A549 (cell line): ENCODE results near the gene OBSL1. TPM values are rescaled to one million over a fixed set of nuclear protein-coding genes. Genes with fewer than 3 reads are reported as not detected.

ENCODE experiments used
- ATAC-seq, 2 experiments: fragments of 200-7000 bp in 1 of 2; fragments of >200 bp in 1 of 2; cut with Nextera tagmentation in 1 of 2; cut with Tn5 transposase in 1 of 2; 3 replicates each; pipeline versions ENCODE4 v1.8.0 to v1.9.1; 2018 to 2020; ENCODE audit warnings: mild to moderate bottlenecking in 1 of 2, moderate library complexity in 1 of 2
- CTCF ChIA-PET: fragments of 300-600 bp; sonication (Branson Sonifier 250); formaldehyde crosslinking; extraction: SDS; loops from one replicate; lab custom pipeline; 2021; ENCODE audit warnings: antibody characterized with exemption, inconsistent platforms; lab: Yijun Ruan, JAX
- POLR2A ChIA-PET: fragments of 350-600 bp; formaldehyde crosslinking; extraction: SDS; loops from one replicate; lab custom pipeline; 2021; ENCODE audit warnings: antibody characterized with exemption, inconsistent platforms; lab: Yijun Ruan, JAX
- DNase-seq, 2 experiments: peaks; one replicate each; pipeline versions ENCODE4 v3.0.0 to v3.0.0-alpha.2; 2011 to 2016; ENCODE audit warnings: low read depth in 1 of 2, low spot score in 1 of 2
- FAIRE-seq: peaks from 2 replicates; lab custom pipeline; 2011; peaks lifted over from hg19 to GRCh38; lab: Jason Lieb, UNC
- H3K27ac ChIP-seq, 2 experiments: fragments of >200 bp; sonication (Bioruptor Twin); formaldehyde crosslinking; 3 replicates each; pipeline ENCODE4 v1.5.1; 2016 to 2017
- H3K4me1 ChIP-seq: fragments of >200 bp; sonication (Bioruptor Twin); formaldehyde crosslinking; 3 replicates; pipeline ENCODE4 v1.6.1; 2016
- H3K4me2 ChIP-seq: fragments of >200 bp; sonication (Bioruptor Twin); formaldehyde crosslinking; 3 replicates; pipeline ENCODE4 v1.6.1; 2016
- H3K4me3 ChIP-seq: fragments of >200 bp; sonication (Bioruptor Twin); formaldehyde crosslinking; 3 replicates; pipeline ENCODE4 v1.5.1; 2016
- H3K9me3 ChIP-seq: fragments of >200 bp; sonication (Bioruptor Twin); formaldehyde crosslinking; 3 replicates; pipeline ENCODE4 v1.6.1; 2016
- CBX8 ChIP-seq: fragments of 200-600 bp; sonication (generic); IDR thresholded peaks from 2 replicates; pipeline ENCODE4 v1.6.1; 2016
- CEBPB ChIP-seq, 2 experiments: fragments of >200 bp in 1 of 2; sonication (Bioruptor Twin) in 1 of 2; formaldehyde crosslinking in 1 of 2; IDR thresholded peaks; 2 replicates each; pipeline ENCODE4 v1.6.1; 2012 to 2016
- CHD2 ChIP-seq: fragments of 150-350 bp; IDR thresholded peaks from 2 replicates; pipeline ENCODE4 v1.6.1; 2014; ENCODE audit warnings: low read length; ENCODE audit not compliant: partially characterized antibody
- EHF ChIP-seq: fragments of 250-450 bp; sonication (Bioruptor Pico); IDR thresholded peaks from 2 replicates; pipeline ENCODE4 v1.5.0; 2020; ENCODE audit warnings: mild to moderate bottlenecking
- ESRRA ChIP-seq: fragments of 150-350 bp; IDR thresholded peaks from 2 replicates; pipeline ENCODE4 v1.6.1; 2014; ENCODE audit warnings: mild to moderate bottlenecking, low read length, borderline replicate concordance
- FOSL2 ChIP-seq, 2 experiments: fragments of 450-650 bp in 1 of 2; fragments of >200 bp in 1 of 2; sonication (Bioruptor Twin) in 1 of 2; formaldehyde crosslinking; IDR thresholded peaks; 2 replicates each; pipeline versions ENCODE4 v1.5.0 to v1.6.1; 2016 to 2020; ENCODE audit warnings: mild to moderate bottlenecking in 1 of 2, moderate library complexity in 1 of 2
- GATA3 ChIP-seq: IDR thresholded peaks from 2 replicates; pipeline ENCODE4 v1.6.1; 2012; ENCODE audit warnings: borderline replicate concordance
- JUN ChIP-seq, 2 experiments: fragments of >200 bp; sonication (Bioruptor Twin); formaldehyde crosslinking; IDR thresholded peaks; 2 replicates in 1 of 2; 3 replicates in 1 of 2; pipeline ENCODE4 v1.6.1; 2016 to 2017
- KDM1A ChIP-seq: fragments of 200-600 bp; sonication (generic); IDR thresholded peaks from 2 replicates; pipeline ENCODE4 v1.6.1; 2016; ENCODE audit warnings: low read depth, mild to moderate bottlenecking
- KDM5A ChIP-seq: fragments of 200-600 bp; sonication (generic); IDR thresholded peaks from 2 replicates; pipeline ENCODE4 v1.6.1; 2016; ENCODE audit warnings: antibody characterized with exemption, mild to moderate bottlenecking
- MAZ ChIP-seq: fragments of 150-350 bp; IDR thresholded peaks from 2 replicates; pipeline ENCODE4 v1.6.1; 2014; ENCODE audit warnings: antibody characterized with exemption, low read depth, low read length, borderline replicate concordance
- NR3C1 ChIP-seq: fragments of >200 bp; sonication (Bioruptor Twin); formaldehyde crosslinking; IDR thresholded peaks from 3 replicates; pipeline ENCODE4 v1.6.1; 2017
- PHF8 ChIP-seq: fragments of 200-600 bp; sonication (generic); IDR thresholded peaks from 2 replicates; pipeline ENCODE4 v1.6.1; 2016; ENCODE audit warnings: low read depth, mild to moderate bottlenecking, antibody characterized with exemption, moderate library complexity, borderline replicate concordance
- POLR2A ChIP-seq: IDR thresholded peaks from 2 replicates; pipeline ENCODE4 v1.6.1; 2012; ENCODE audit warnings: mild to moderate bottlenecking, low read length
- POLR2AphosphoS2 ChIP-seq: conservative IDR thresholded peaks from 2 replicates; pipeline ENCODE4 v1.6.1; 2012; ENCODE audit warnings: low read length, improper control_type of control experiment, inconsistent platforms
- RAD21 ChIP-seq, 2 experiments: fragments of >200 bp in 1 of 2; sonication (Bioruptor Twin) in 1 of 2; formaldehyde crosslinking in 1 of 2; IDR thresholded peaks in 1 of 2; conservative IDR thresholded peaks in 1 of 2; 2 replicates in 1 of 2; 3 replicates in 1 of 2; pipeline ENCODE4 v1.6.1; 2012 to 2018; ENCODE audit warnings: inconsistent platforms in 1 of 2
- RFX5 ChIP-seq: fragments of 450-650 bp; IDR thresholded peaks from 2 replicates; pipeline ENCODE4 v1.7.1; 2014; ENCODE audit warnings: antibody characterized with exemption, mild to moderate bottlenecking, moderate library complexity
- RNF2 ChIP-seq: fragments of 200-600 bp; sonication (generic); IDR thresholded peaks from 2 replicates; pipeline ENCODE4 v1.6.1; 2016; ENCODE audit warnings: low read depth, mild to moderate bottlenecking, antibody characterized with exemption, moderate library complexity, borderline replicate concordance
- SMC3 ChIP-seq: fragments of >200 bp; sonication (Bioruptor Twin); formaldehyde crosslinking; IDR thresholded peaks from 3 replicates; pipeline ENCODE4 v1.6.1; 2018; ENCODE audit warnings: inconsistent platforms
- ZFP36 ChIP-seq: fragments of 450-650 bp; IDR thresholded peaks from 2 replicates; pipeline ENCODE4 v1.6.1; 2014; ENCODE audit warnings: borderline replicate concordance; ENCODE audit not compliant: partially characterized antibody
- WGBS: methylation state at CpG from one replicate; pipeline ENCODE4 v1.1.6; 2017; ENCODE audit errors: missing lambda C conversion rate; 5-methylcytosine and 5-hydroxymethylcytosine counted together
- polyA plus RNA-seq, 4 experiments: library from polyadenylated mRNA; depleted of rRNA in 3 of 4; stranded (reverse); fragments of >200 nt; fragmentation: RNase III in 1 of 4; extraction: RNeasy Plus Mini Kit Qiagen cat#74134 plus additional on column Dnase treatment in 1 of 4; gene quantifications; 2 replicates in 3 of 4; 3 replicates in 1 of 4; pipeline ENCODE4 v1.2.3, GENCODE V29; 2011 to 2017
- TF ChIP-seq, protein P1 (sequence below): fragments of 450-650 bp; IDR thresholded peaks from 2 replicates; pipeline ENCODE4 v1.6.1; 2014; ENCODE audit warnings: antibody characterized with exemption
- TF ChIP-seq, protein P2 (sequence below): fragments of >200 bp; sonication (Bioruptor Twin); formaldehyde crosslinking; IDR thresholded peaks from 3 replicates; pipeline ENCODE4 v1.5.1; 2016
- TF ChIP-seq, protein P3 (sequence below): fragments of 250-450 bp; sonication (Bioruptor Pico); IDR thresholded peaks from 2 replicates; pipeline ENCODE4 v1.5.0; 2021; ENCODE audit warnings: mild to moderate bottlenecking, moderate library complexity, borderline replicate concordance
- TF ChIP-seq, protein P4 (sequence below): IDR thresholded peaks from 2 replicates; pipeline ENCODE4 v1.6.1; 2012; ENCODE audit warnings: low read depth, borderline replicate concordance
- TF ChIP-seq, protein P5 (sequence below): fragments of 200-600 bp; sonication (generic); IDR thresholded peaks from 2 replicates; pipeline ENCODE4 v1.6.1; 2016; ENCODE audit warnings: antibody characterized with exemption, mild to moderate bottlenecking, moderate library complexity

The OBSL1 gene
- polyA plus RNA-seq, 2 of the 4 experiments (the other 2 are of a cell fraction) = 14.4 to 31.8 TPM

DNA sequence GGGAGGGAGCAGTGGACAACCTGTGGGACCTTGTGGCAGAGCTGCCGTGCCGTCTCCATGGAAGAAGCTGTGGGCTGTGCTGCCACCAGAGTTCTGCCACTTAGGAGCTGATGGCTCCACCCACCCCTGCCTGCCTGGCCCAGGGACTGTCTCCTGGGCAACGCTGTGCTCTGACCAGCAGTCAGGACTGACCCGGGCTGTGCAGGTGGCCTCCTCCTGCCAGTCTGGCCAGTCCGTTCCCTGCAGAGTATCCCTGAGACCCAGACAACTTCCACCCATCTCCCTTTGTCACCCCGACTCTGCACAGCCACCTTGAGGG is 44.3 kb downstream of the OBSL1 start (continued):
- TF ChIP-seq, protein P1, sequence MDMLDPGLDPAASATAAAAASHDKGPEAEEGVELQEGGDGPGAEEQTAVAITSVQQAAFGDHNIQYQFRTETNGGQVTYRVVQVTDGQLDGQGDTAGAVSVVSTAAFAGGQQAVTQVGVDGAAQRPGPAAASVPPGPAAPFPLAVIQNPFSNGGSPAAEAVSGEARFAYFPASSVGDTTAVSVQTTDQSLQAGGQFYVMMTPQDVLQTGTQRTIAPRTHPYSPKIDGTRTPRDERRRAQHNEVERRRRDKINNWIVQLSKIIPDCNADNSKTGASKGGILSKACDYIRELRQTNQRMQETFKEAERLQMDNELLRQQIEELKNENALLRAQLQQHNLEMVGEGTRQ = no peak
- TF ChIP-seq CHD2 (no peak), RNF2 (no peak), EHF (CRISPR knock-in tag) (no peak), POLR2AphosphoS2 (no peak), ZFP36 (no peak), SMC3 (no peak), RAD21 (conservative IDR thresholded peaks at IDR 0.05 in 1 of 2, IDR thresholded peaks at IDR 0.05 in 1 of 2) (no peak)

DNA sequence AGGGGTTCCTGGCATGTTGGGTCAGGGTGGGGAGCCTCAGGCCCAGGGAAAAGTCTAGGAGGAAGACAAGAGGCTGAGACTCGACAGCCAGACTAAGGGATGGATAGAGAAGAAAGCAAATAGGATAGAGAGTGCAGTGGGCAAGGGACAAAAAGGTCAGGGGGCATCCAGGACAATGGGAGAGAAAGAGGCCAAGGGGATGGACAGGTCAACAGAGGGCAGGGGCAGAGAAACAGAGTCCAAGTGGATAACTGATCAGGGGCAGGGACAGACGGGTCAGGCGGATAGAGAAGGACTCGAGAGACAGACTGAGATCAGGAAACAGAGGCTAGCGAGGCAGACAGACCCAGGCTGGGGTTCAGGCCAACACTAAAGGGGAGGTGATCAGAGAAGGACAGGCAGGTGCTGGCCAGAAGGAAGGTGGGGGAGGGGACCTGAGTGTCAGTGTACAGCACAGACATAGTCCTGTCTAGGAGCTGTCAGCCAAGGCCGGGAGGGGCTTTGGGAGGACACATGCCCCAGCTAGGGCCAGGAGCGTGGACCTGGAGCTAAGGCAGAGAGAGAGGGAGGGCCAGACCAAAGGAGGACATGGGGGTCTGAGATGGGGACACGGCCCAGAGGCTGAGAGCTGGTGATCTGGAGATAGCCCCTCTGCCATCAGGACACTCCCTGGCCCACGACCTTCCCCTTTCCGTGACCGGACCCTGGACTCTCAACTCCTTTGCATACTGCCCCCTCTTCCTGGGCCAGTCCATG is 44.8 kb downstream of the OBSL1 start:
- CTCF ChIA-PET = interaction anchor here (1.4 to 79.1 kb wide), 5 partner anchors 8 to 497 kb away, joined by 4 to 3291 read pairs (median 164); partner anchors contain the start of genes ASIC4, CHPF, GMPPA and SPEG
- POLR2A ChIA-PET = no interaction called here
- TF ChIP-seq, protein P2, sequence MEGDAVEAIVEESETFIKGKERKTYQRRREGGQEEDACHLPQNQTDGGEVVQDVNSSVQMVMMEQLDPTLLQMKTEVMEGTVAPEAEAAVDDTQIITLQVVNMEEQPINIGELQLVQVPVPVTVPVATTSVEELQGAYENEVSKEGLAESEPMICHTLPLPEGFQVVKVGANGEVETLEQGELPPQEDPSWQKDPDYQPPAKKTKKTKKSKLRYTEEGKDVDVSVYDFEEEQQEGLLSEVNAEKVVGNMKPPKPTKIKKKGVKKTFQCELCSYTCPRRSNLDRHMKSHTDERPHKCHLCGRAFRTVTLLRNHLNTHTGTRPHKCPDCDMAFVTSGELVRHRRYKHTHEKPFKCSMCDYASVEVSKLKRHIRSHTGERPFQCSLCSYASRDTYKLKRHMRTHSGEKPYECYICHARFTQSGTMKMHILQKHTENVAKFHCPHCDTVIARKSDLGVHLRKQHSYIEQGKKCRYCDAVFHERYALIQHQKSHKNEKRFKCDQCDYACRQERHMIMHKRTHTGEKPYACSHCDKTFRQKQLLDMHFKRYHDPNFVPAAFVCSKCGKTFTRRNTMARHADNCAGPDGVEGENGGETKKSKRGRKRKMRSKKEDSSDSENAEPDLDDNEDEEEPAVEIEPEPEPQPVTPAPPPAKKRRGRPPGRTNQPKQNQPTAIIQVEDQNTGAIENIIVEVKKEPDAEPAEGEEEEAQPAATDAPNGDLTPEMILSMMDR = no peak

DNA sequence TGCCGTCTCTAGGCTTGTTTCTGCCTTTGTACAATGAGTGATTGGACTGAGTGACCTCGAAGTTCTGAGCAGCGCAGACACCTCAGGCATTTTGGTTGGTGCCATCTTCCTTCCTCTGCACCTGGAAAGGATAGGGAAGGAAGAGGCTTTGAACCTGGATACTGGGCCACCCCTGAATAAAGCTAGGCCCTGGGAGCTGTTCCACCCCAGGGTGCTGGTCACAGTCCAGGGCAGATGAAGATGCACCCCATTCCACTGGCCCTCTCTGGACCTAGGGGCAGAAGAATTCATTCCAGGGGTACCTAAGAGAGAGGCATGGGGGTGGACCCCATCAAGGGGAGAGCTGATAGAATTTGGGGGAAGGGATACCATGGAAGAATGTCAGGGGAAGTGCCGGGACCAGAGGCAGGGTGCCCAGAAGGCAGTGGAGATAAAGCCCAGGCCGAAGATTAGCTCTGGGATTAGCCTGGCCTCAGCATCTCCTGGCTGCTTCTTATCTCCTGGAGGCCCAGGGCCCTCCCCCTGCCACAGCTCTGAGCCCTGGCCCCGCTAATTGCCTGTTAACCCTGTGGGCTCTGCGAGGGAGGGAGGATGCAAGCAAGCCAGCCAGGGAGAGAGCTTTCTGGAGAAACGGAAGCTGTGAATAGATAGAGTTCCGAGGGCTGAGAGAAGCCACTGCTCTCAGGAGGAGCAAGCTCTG is 45.7 kb downstream of the OBSL1 start:
- FAIRE-seq = no peak
- CTCF ChIA-PET = interaction anchor here (1.6 to 79.1 kb wide), 5 partner anchors 15 to 230 kb away, joined by 4 to 3291 read pairs (median 164); partner anchors contain the start of genes ASIC4, CHPF, GMPPA and SPEG
- WGBS = 59% methylated on average over 9 of the region's 9 CpGs
- H3K27ac ChIP-seq = no peak overlapping the region
- peaks cover 21% of the 10 kb centered on the region for H3K4me1 ChIP-seq
- no peak overlapping the region for H3K4me2 ChIP-seq
- no peak for DNase-seq
- no peaks in the 10 kb centered on the region for H3K9me3 ChIP-seq
- no peak for ATAC-seq
- H3K4me3 ChIP-seq = no peak overlapping the region
- POLR2A ChIA-PET = no interaction called here
- TF ChIP-seq JUN (IDR thresholded peaks at IDR 0.05) = no peak
- TF ChIP-seq KDM5A = no peak
- TF ChIP-seq CEBPB (IDR thresholded peaks at IDR 0.05) = no peak
- TF ChIP-seq, protein P3, sequence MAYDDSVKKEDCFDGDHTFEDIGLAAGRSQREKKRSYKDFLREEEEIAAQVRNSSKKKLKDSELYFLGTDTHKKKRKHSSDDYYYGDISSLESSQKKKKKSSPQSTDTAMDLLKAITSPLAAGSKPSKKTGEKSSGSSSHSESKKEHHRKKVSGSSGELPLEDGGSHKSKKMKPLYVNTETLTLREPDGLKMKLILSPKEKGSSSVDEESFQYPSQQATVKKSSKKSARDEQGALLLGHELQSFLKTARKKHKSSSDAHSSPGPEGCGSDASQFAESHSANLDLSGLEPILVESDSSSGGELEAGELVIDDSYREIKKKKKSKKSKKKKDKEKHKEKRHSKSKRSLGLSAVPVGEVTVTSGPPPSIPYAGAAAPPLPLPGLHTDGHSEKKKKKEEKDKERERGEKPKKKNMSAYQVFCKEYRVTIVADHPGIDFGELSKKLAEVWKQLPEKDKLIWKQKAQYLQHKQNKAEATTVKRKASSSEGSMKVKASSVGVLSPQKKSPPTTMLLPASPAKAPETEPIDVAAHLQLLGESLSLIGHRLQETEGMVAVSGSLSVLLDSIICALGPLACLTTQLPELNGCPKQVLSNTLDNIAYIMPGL (CRISPR knock-in tag) = no peak
- no peak for TF ChIP-seq FOSL2 (IDR thresholded peaks at IDR 0.05)
- no peak for TF ChIP-seq FOSL2 (CRISPR knock-in tag; IDR thresholded peaks at IDR 0.05)
- no peak for TF ChIP-seq POLR2A
- no peak for TF ChIP-seq RFX5
- TF ChIP-seq KDM1A = no peak
- TF ChIP-seq, protein P4, sequence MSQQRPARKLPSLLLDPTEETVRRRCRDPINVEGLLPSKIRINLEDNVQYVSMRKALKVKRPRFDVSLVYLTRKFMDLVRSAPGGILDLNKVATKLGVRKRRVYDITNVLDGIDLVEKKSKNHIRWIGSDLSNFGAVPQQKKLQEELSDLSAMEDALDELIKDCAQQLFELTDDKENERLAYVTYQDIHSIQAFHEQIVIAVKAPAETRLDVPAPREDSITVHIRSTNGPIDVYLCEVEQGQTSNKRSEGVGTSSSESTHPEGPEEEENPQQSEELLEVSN = no peak
- no peak for TF ChIP-seq NR3C1
- no peak for TF ChIP-seq PHF8
- TF ChIP-seq GATA3 = no peak
- no peak for TF ChIP-seq ESRRA
- TF ChIP-seq CBX8 = no peak
- no peak for TF ChIP-seq MAZ
- TF ChIP-seq, protein P5, sequence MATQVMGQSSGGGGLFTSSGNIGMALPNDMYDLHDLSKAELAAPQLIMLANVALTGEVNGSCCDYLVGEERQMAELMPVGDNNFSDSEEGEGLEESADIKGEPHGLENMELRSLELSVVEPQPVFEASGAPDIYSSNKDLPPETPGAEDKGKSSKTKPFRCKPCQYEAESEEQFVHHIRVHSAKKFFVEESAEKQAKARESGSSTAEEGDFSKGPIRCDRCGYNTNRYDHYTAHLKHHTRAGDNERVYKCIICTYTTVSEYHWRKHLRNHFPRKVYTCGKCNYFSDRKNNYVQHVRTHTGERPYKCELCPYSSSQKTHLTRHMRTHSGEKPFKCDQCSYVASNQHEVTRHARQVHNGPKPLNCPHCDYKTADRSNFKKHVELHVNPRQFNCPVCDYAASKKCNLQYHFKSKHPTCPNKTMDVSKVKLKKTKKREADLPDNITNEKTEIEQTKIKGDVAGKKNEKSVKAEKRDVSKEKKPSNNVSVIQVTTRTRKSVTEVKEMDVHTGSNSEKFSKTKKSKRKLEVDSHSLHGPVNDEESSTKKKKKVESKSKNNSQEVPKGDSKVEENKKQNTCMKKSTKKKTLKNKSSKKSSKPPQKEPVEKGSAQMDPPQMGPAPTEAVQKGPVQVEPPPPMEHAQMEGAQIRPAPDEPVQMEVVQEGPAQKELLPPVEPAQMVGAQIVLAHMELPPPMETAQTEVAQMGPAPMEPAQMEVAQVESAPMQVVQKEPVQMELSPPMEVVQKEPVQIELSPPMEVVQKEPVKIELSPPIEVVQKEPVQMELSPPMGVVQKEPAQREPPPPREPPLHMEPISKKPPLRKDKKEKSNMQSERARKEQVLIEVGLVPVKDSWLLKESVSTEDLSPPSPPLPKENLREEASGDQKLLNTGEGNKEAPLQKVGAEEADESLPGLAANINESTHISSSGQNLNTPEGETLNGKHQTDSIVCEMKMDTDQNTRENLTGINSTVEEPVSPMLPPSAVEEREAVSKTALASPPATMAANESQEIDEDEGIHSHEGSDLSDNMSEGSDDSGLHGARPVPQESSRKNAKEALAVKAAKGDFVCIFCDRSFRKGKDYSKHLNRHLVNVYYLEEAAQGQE = no peak

More for the DNA sequence above, 44.8 kb downstream of the OBSL1 start:
- no peak for ATAC-seq
- DNase-seq = no peak
- no peak for FAIRE-seq
- Histone ChIP-seq H3K9me3 (no peaks in the 10 kb centered on the region), H3K4me3 (no peak overlapping the region), H3K27ac (no peak overlapping the region), H3K4me2 (no peak overlapping the region), H3K4me1 (peaks cover 13% of the 10 kb centered on the region)
- 59% methylated on average over 10 of the region's 11 CpGs for WGBS
